HUES6 (cell line): Measurements from ENCODE around the gene NOL8.

Experiments
- H3K27ac ChIP-seq: 2 replicates; pipeline ENCODE4 v1.7.0; 2013; ENCODE audit warnings: low read depth, mild to moderate bottlenecking, low read length, inconsistent platforms
- H3K27me3 ChIP-seq: 2 replicates; pipeline ENCODE4 v1.6.1; 2013; ENCODE audit warnings: low read length; ENCODE audit not compliant: control insufficient read depth, insufficient read depth
- H3K36me3 ChIP-seq: 2 replicates; pipeline ENCODE4 v1.6.1; 2013; ENCODE audit warnings: low read length; ENCODE audit not compliant: control insufficient read depth, insufficient read depth
- H3K4me1 ChIP-seq: 2 replicates; pipeline ENCODE4 v1.6.1; 2013; ENCODE audit warnings: low read length; ENCODE audit not compliant: control insufficient read depth, insufficient read depth
- H3K4me3 ChIP-seq: 2 replicates; pipeline ENCODE4 v1.5.1; 2013; ENCODE audit warnings: low read depth, low read length
- H3K9ac ChIP-seq: one replicate; pipeline ENCODE4 v1.6.1; 2013; ENCODE audit warnings: mild to moderate bottlenecking, low read length
- H3K9me3 ChIP-seq: 2 replicates; pipeline ENCODE4 v1.6.1; 2013; ENCODE audit warnings: low read depth, low read length; ENCODE audit not compliant: control insufficient read depth, insufficient read depth

Gene NOL8

GRCh38 chr9:92293452-92294296, 31.5 kb downstream of the NOL8 start, which contains the start of gene IARS1:
Gene IARS1 (minus strand): TSS chr9:92293697. CDS start chr9:92289419, 4,278 bp downstream.
- H3K9me3 ChIP-seq, result no peaks in the 10 kb centered on the region
- peak within 1 kb of the TSS; percentile 85 for H3K4me3 ChIP-seq
- H3K27me3 ChIP-seq, result no peaks in the 10 kb centered on the region
- H3K4me1 ChIP-seq, result peaks cover 13% of the 10 kb centered on the region; the same call in 1 of the 2 replicates
- peak within 1 kb of the TSS; percentile 92 for H3K27ac ChIP-seq
- H3K9ac ChIP-seq, result peak within 1 kb of the TSS; percentile 93
- peaks cover 52% of the 10 kb centered on the region for H3K36me3 ChIP-seq

- Histone ChIP-seq H3K36me3 (peaks cover 52% of the 10 kb centered on the region), H3K4me3 (peak overlapping the region; percentile 85), H3K4me1 (peaks cover 13% of the 10 kb centered on the region; the same call in 1 of the 2 replicates), H3K9me3 (no peaks in the 10 kb centered on the region), H3K9ac (peak overlapping the region; percentile 93), H3K27me3 (no peaks in the 10 kb centered on the region), H3K27ac (peak overlapping the region; percentile 92)
These were observed 32.1 kb downstream of the NOL8 start for GRCh38 chr9:92293075-92293354.

GRCh38 chr9:92292338-92293074, 32.6 kb downstream of the NOL8 start:
- peak overlapping the region; percentile 93 for H3K9ac ChIP-seq
- H3K4me1 ChIP-seq, result peaks cover 13% of the 10 kb centered on the region; the same call in 1 of the 2 replicates

GRCh38 chr9:92291577-92291976, 33.6 kb downstream of the NOL8 start:
- peaks cover 52% of the 10 kb centered on the region for H3K36me3 ChIP-seq
- H3K27ac ChIP-seq, result no peak overlapping the region; the same call in 1 of the 2 replicates
- peaks cover 13% of the 10 kb centered on the region; the same call in 1 of the 2 replicates for H3K4me1 ChIP-seq
- H3K27me3 ChIP-seq, result no peaks in the 10 kb centered on the region
- H3K4me3 ChIP-seq, result peak overlapping the region; percentile 85
- H3K9ac ChIP-seq, result no peak overlapping the region
- no peaks in the 10 kb centered on the region for H3K9me3 ChIP-seq

More at GRCh38 chr9:92292338-92293074, 32.6 kb downstream of the NOL8 start:
- peak overlapping the region; percentile 85 for H3K4me3 ChIP-seq
- no peaks in the 10 kb centered on the region for H3K27me3 ChIP-seq
- H3K36me3 ChIP-seq, result peaks cover 52% of the 10 kb centered on the region
- peak overlapping the region; percentile 92 for H3K27ac ChIP-seq
- H3K9me3 ChIP-seq, result no peaks in the 10 kb centered on the region

- Histone ChIP-seq H3K9me3 (no peaks in the 10 kb centered on the region), H3K4me3 (no peak overlapping the region), H3K4me1 (peaks cover 13% of the 10 kb centered on the region; the same call in 1 of the 2 replicates), H3K27ac (no peak overlapping the region), H3K36me3 (peaks cover 59% of the 10 kb centered on the region), H3K27me3 (no peaks in the 10 kb centered on the region), H3K9ac (no peak overlapping the region)
These were observed 34.2 kb downstream of the NOL8 start for GRCh38 chr9:92290785-92291429.

- peaks cover 11% of the 10 kb centered on the region; the same call in 1 of the 2 replicates for H3K4me1 ChIP-seq
- H3K9me3 ChIP-seq, result no peaks in the 10 kb centered on the region
- H3K36me3 ChIP-seq, result peaks cover 69% of the 10 kb centered on the region
- no peak overlapping the region for H3K4me3 ChIP-seq
- H3K27me3 ChIP-seq, result no peaks in the 10 kb centered on the region
- no peak overlapping the region for H3K9ac ChIP-seq
- no peak overlapping the region for H3K27ac ChIP-seq
These were observed 35.3 kb downstream of the NOL8 start for GRCh38 chr9:92289708-92290390.

GRCh38 chr9:92279302-92279701, 45.8 kb downstream of the NOL8 start:
- Histone ChIP-seq H3K27ac (no peak overlapping the region), H3K9ac (no peak overlapping the region), H3K27me3 (no peaks in the 10 kb centered on the region), H3K4me3 (no peak overlapping the region), H3K9me3 (no peaks in the 10 kb centered on the region), H3K4me1 (no peaks in the 10 kb centered on the region), H3K36me3 (peaks cover 98% of the 10 kb centered on the region)

- Histone ChIP-seq H3K4me1 (no peaks in the 10 kb centered on the region), H3K9ac (no peak overlapping the region), H3K36me3 (peaks cover 99% of the 10 kb centered on the region), H3K27ac (no peak overlapping the region), H3K4me3 (no peak overlapping the region), H3K27me3 (no peaks in the 10 kb centered on the region), H3K9me3 (no peaks in the 10 kb centered on the region)
These were observed 47.0 kb downstream of the NOL8 start for GRCh38 chr9:92278110-92278509.

- Histone ChIP-seq H3K27me3 (no peaks in the 10 kb centered on the region), H3K27ac (no peak overlapping the region), H3K4me3 (no peak overlapping the region), H3K9me3 (no peaks in the 10 kb centered on the region), H3K9ac (no peak overlapping the region), H3K36me3 (peaks cover 100% of the 10 kb centered on the region), H3K4me1 (no peaks in the 10 kb centered on the region)
These were observed 48.7 kb downstream of the NOL8 start for GRCh38 chr9:92276331-92277032.

- Histone ChIP-seq H3K36me3 (peaks cover 100% of the 10 kb centered on the region), H3K4me3 (no peak overlapping the region), H3K9ac (no peak overlapping the region), H3K27ac (no peak overlapping the region), H3K27me3 (no peaks in the 10 kb centered on the region), H3K4me1 (no peaks in the 10 kb centered on the region), H3K9me3 (no peaks in the 10 kb centered on the region)
These were observed 49.6 kb downstream of the NOL8 start for GRCh38 chr9:92275541-92275940.
